Measurements from ENCODE around the gene PODXL. TPM values are rescaled to one million over a fixed set of nuclear protein-coding genes. Genes with fewer than 3 reads are reported as not detected.
"Not testable (repeated sequence)": the region's sequence is repeated elsewhere in the genome, so short reads cannot be mapped to it uniquely, and the experiment has no call there.

The PODXL gene
- total RNA-seq, 4 donors from 2014 or later = 7.5 to 40.4 (median 15.2) TPM

DNA sequence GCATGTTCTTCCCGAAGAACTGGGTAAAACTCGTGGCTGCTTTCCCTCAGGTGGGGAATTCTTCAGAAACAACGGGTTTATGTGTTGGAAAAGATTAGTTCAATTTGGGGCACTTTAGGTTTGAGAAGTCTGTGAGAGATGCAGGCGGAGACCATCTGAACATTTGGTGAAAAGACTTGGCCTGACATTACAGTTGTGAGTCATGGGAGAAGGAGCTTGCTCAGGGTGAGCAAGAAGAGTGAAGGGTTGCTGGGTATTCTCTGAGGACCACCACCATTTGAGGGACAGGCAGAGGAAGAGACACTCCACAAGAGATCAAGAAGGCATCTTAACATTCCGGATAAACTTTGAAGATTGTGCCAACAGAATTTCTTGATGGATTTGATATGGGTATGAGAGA, 88.6 kb downstream of the PODXL start:
- TF ChIP-seq POLR2A (IDR thresholded peaks at IDR 0.05) = no peak
- no peak for TF ChIP-seq CTCF (IDR thresholded peaks at IDR 0.05)
- H3K9me3 ChIP-seq = no peaks in the 10 kb centered on the region
- H3K27ac ChIP-seq = no peak overlapping the region
- H3K4me3 ChIP-seq = no peak overlapping the region
- no peaks in the 10 kb centered on the region for H3K27me3 ChIP-seq
- H3K36me3 ChIP-seq = peaks cover 0 to 75% (median 0%) of the 10 kb centered on the region in 3 donors
- DNase-seq = no peak
- no peaks in the 10 kb centered on the region for H3K4me1 ChIP-seq

- no peaks in the 10 kb centered on the region for H3K9me3 ChIP-seq
- no peaks in the 10 kb centered on the region for H3K4me1 ChIP-seq
- no peak overlapping the region for H3K4me3 ChIP-seq
- H3K27me3 ChIP-seq = no peaks in the 10 kb centered on the region
- no peak overlapping the region for H3K27ac ChIP-seq
- no peak for TF ChIP-seq POLR2A (IDR thresholded peaks at IDR 0.05)
- TF ChIP-seq CTCF (IDR thresholded peaks at IDR 0.05) = no peak
- peaks cover 0 to 75% (median 0%) of the 10 kb centered on the region in 3 donors for H3K36me3 ChIP-seq
- DNase-seq = no peak
Observed at GRCh38 chr7:131466735-131467365, 89.6 kb downstream of the PODXL start.

DNA sequence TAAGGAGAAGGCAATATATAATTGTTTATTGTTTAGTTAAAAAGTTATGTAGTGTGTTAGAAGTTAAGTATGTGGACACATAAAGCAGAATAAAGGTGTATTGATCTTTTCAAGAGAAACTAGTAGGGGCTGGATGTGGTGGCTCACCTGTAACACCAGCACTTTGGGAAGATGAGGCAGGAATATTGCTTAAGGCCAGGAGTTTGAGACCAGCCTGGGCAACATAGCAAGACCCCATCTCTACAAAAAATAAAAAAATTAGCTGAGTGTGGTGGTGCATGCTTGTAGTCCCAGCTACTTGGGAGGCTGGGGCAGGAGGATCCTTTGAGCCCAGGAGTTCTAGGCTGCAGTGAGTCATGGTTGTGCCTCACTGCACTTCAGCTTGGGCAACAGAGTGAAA, 93.7 kb downstream of the PODXL start:
- DNase-seq, H3K4me1 ChIP-seq, H3K27ac ChIP-seq, H3K9me3 ChIP-seq, H3K4me3 ChIP-seq, H3K27me3 ChIP-seq: not testable (repeated sequence)
- peaks cover 0 to 39% (median 0%) of the 10 kb centered on the region in 3 donors for H3K36me3 ChIP-seq

DNA sequence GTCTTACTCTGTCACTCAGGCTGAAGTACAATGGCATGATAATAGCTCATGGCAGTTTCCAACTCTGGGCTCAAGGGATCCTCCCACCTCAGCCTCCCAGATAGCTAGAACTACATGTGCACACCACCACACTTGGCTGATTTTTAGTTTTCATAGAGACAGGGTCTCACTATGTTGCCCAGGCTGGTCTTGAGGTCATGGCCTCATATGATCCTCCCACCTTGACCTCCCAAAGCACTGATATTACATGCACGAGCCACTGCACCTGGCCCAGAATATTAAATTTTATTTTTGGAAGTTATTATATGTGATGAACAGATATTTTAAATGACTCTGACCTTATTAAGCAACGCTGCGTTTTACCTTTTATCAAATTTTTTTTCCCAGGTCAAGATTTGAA, 94.4 kb downstream of the PODXL start:
- no peak for DNase-seq

GRCh38 chr7:131459256-131459655, 97.2 kb downstream of the PODXL start:
- H3K36me3 ChIP-seq = peaks cover 0 to 11% (median 0%) of the 10 kb centered on the region in 3 donors
- no peaks in the 10 kb centered on the region for H3K9me3 ChIP-seq
- TF ChIP-seq POLR2A (IDR thresholded peaks at IDR 0.05) (no peak), CTCF (IDR thresholded peaks at IDR 0.05) (no peak)
- H3K27ac ChIP-seq = no peak overlapping the region
- no peaks in the 10 kb centered on the region for H3K4me1 ChIP-seq
- H3K4me3 ChIP-seq = no peak overlapping the region
- no peak for DNase-seq
- no peaks in the 10 kb centered on the region for H3K27me3 ChIP-seq

More for the DNA sequence above, 94.4 kb downstream of the PODXL start:
- Histone ChIP-seq H3K4me1 (no peaks in the 10 kb centered on the region), H3K27ac (no peak overlapping the region), H3K36me3 (peaks cover 0 to 32% (median 0%) of the 10 kb centered on the region in 3 donors), H3K27me3 (no peaks in the 10 kb centered on the region), H3K9me3 (no peaks in the 10 kb centered on the region), H3K4me3 (no peak overlapping the region)
- TF ChIP-seq POLR2A (IDR thresholded peaks at IDR 0.05) (no peak), CTCF (IDR thresholded peaks at IDR 0.05) (no peak)

- no peaks in the 10 kb centered on the region for H3K27me3 ChIP-seq
- peaks cover 0 to 6% (median 0%) of the 10 kb centered on the region in 3 donors for H3K36me3 ChIP-seq
- no peak for TF ChIP-seq POLR2A (IDR thresholded peaks at IDR 0.05)
- no peak for TF ChIP-seq CTCF (IDR thresholded peaks at IDR 0.05)
- no peak for DNase-seq
- H3K4me1 ChIP-seq = no peaks in the 10 kb centered on the region
- H3K4me3 ChIP-seq = no peak overlapping the region
- H3K9me3 ChIP-seq = no peaks in the 10 kb centered on the region
- no peak overlapping the region for H3K27ac ChIP-seq
Observed at GRCh38 chr7:131456338-131456737, 100.1 kb downstream of the PODXL start.
